ENCODE measurements around the gene PPP6R2.
"Not testable (repeated sequence)": the region's sequence is repeated elsewhere in the genome, so short reads cannot be mapped to it uniquely, and the experiment has no call there.

Gene PPP6R2

GRCh38 chr22:50319503-50319951, 23.6 kb upstream of the PPP6R2 start:
- DNase-seq, result no peak

DNA sequence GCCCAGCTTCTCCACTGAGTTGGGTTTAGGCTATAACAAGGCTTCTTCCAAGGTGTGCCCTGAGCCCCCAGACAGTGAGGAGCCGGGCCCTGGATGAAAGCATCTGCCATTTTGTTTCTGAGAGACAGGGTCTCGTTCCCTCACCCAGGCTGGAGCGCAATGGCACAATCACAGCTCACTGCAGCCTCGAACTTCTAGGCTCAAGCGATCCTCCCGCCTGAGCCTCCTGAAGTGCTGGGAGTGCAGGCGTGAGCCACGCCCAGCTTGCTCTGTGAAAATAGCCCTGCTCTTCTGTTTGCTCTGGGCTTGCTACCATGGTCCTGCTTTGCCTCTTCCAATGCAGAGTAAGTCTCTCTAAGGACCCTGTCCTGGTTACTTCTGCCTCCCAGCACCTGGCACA, 23.0 kb upstream of the PPP6R2 start:
- no peak for DNase-seq

DNA sequence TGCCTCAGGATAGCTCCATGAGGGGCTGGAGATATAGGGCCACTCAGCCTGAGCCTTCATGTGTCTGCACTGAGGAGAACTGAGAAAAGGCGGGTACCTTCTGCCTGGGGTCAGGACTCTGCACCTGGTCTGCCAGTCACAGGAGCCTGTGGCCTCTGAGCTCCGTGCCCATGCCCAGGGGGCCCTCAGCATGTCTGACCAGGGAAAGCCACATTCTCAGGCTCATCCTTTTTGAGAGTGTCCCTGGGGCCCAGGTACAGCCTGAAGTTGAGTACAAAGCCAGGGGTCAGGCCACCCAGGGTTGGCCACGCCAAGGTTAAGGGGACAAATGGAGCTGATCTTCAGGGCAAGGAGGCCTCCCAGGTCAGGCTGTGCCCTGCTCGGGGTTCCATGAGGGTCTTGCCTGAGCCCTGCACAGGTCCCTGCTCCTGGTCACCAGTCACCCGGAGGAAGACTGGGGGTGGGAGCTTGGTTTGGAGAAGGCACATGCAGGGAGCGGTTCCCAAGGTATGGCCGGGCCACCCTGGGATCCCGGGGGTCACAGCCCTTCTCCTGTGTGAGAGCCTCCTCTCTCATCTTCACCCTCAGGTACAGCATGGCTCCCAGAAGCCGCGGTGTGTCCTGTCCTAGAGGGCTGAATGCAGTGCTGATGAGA, 22.3 kb upstream of the PPP6R2 start:
- DNase-seq, result no peak

DNA sequence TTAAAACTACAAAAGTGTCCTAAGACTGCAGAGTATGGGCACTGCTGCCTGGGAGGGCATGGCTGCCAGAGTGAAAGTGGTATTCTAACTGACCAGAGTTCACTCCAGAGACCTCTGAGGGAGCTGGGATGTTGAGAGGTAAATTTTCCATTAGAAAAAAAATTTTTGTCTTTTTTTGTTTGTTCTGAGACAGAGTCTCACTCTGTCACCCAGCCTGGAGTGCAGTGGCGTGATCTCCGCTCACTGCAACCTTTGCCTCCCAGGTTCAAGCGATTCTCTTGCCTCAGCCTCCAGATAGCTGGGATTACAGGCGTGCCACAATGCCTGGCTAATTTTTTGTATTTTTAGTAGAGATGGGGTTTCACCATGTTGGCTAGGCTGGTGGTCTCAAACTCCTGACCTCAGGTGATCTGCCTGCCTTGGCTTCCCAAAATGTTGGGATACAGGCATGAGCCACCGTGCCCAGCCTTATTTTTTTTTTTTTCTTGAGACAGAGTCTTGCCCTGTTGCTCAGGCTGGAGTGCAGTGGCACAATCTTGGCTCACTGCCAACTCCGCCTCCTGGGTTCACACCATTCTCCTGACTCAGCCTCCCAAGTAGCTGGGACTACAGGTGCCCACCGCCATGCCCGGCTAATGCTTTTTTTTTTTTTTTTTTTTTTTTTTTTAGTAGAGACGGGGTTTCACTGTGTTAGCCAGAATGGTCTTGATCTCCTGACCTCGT, 20.6 kb upstream of the PPP6R2 start:
- DNase-seq, result not testable (repeated sequence)

- DNase-seq, result no peak
These were observed 19.2 kb upstream of the PPP6R2 start for GRCh38 chr22:50323900-50324299.

- no peak for DNase-seq
These were observed 17.5 kb upstream of the PPP6R2 start for GRCh38 chr22:50325444-50326224.

DNA sequence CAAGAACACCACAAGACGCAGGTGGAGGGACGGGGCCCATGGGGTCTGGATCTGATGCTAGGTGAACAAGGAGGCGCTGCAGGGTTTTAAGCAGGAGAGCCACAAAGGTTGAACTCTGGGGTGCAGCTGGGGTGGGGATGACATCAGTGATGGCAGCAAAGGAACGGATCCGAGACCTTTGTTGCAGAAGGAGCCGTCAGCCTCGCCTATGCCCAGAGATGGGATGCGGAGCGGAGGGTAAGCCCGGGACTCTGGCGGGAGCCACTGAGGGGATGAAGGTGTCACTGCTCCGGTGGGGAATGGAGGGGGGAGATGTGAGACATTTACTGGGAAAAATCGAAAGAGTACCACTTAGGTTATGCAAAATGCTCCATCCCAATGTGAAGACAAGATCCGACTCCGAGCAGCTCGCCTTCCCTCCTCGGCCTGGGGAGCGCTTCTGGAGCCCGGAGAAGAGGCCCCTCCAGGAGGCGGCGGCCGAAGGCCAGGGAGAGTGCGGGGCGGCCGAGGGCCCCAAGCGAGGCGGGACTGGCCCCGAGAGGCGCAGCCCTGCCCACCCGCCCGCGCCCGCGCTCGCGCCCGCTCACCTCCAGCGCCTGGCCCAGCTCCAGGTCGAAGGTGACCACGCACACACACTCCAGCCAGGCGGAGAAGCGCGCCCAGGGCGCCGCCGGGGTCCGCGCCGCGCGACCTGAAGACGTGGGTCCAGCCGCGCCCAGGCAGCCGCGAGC, 16.7 kb upstream of the PPP6R2 start:
- DNase-seq, result no peak

- DNase-seq, result peak; percentile 89
These were observed 16.0 kb upstream of the PPP6R2 start, which contains the start of gene DENND6B for GRCh38 chr22:50326956-50327710. TSS of gene DENND6B (minus strand) at chr22:50327012. CDS start at chr22:50326988, 24 bp downstream.

DNA sequence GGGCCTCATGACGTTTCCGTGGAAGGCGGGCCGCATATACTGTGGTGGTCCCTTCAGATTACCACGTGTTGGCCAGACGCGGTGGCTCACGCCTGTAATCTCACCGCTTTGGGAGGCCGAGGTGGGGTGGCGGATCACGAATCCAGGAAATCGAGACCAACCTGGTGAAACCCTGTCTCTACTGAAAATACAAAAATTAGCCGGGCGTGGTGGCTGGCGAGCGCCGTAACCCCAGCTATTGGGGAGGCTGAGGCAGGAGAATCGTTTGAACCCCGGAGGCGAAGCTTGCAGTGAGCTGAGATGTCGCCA, 15.5 kb upstream of the PPP6R2 start:
- DNase-seq, result no peak

GRCh38 chr22:50329236-50329635, 13.9 kb upstream of the PPP6R2 start:
- no peak for DNase-seq

- not testable (repeated sequence) for DNase-seq
These were observed 8.7 kb upstream of the PPP6R2 start for GRCh38 chr22:50334433-50334832.

- DNase-seq, result no peak
These were observed 5.7 kb upstream of the PPP6R2 start for GRCh38 chr22:50337262-50338041.

GRCh38 chr22:50338042-50338573, 5.0 kb upstream of the PPP6R2 start:
- DNase-seq, result no peak

- no peak for DNase-seq
These were observed 4.2 kb upstream of the PPP6R2 start for GRCh38 chr22:50338860-50339462.

GRCh38 chr22:50339945-50340879, 2.9 kb upstream of the PPP6R2 start:
- no peak for DNase-seq

DNA sequence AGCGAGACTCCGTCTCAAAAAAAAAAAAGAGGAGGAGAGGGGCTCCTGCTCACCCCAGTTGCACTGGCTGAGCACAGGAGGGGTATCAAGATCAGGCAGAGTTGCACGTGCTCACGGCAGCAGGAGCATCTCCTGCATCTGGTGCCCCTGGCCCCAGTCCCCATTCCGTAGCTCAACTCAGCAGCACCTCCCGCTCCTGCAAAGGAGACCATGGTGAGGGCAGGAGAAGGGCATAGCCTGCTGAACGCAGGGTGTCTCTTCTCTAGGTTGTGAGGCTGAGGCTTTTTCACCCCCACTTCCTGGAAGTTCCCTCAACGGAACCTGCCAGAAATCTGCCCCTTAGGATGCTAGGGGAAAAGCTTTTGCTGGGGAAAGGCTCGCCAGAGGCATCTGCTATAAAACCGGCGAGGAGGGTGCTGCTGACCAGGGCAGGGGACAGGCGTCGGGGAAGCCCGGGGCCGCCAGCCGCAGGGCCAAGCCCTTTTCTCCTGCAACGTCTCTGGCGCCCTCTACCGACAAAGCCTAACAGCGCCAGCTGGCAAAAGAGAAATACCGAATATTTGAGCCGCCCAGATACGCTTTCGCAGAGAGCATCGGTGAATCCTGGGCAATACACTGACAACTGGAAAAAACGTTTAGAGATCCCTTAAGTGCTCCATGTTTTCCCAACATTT, 1.0 kb upstream of the PPP6R2 start:
- peak; percentile 90 for DNase-seq

DNA sequence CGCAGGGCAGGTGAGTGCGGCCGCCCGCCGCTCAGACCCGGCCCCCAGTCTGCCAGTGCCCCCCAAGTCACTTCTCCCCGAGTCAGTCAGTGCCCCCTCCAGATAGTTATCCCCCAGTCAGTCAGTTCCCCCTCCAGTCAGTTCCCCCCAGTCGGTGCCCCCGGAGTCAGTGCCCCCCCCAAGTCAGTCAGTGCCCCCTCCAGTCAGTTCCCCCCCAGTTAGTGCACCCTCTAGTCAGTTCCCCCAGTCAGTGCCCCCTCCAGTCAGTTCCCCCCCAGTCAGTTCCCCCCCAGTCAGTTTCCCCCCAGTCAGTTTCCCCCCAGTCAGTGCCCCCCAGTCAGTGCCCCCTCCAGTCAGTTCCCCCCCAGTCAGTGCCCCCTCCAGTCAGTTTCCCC, 411 bp downstream of the PPP6R2 start:
- no peak for DNase-seq

GRCh38 chr22:50346470-50346869, 3.3 kb downstream of the PPP6R2 start:
- no peak for DNase-seq

- no peak for DNase-seq
These were observed 4.0 kb downstream of the PPP6R2 start for GRCh38 chr22:50347157-50347556.
